ENCODE measurements around the gene LRP8.

DNA sequence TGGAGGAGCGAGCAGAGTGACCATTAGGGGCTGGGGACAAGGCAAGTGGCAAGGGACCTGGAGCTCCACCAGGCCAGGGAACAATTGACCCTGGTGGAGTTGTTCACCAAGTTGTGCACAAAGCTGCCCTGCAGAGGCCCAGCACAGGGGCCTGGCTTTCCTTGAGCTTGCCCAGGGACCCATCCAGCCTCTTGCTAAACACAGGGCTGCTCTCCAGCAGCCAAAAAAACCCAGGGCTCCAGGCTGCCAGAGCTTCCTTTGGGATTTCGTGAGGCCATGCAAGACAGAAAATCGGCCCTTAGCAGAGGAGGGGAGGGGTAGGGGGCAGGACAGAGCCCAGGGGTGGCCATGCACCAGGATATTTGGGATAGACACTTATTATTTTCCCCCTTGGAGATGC lies 32.6 kb downstream of the LRP8 start:
- TF ChIP-seq CTCF (IDR thresholded peaks at IDR 0.05; ENCODE audit: low read depth, low read length, missing input control), result no peak
- TF ChIP-seq MAX (IDR thresholded peaks at IDR 0.05), result no peak
- TF ChIP-seq, protein P1, sequence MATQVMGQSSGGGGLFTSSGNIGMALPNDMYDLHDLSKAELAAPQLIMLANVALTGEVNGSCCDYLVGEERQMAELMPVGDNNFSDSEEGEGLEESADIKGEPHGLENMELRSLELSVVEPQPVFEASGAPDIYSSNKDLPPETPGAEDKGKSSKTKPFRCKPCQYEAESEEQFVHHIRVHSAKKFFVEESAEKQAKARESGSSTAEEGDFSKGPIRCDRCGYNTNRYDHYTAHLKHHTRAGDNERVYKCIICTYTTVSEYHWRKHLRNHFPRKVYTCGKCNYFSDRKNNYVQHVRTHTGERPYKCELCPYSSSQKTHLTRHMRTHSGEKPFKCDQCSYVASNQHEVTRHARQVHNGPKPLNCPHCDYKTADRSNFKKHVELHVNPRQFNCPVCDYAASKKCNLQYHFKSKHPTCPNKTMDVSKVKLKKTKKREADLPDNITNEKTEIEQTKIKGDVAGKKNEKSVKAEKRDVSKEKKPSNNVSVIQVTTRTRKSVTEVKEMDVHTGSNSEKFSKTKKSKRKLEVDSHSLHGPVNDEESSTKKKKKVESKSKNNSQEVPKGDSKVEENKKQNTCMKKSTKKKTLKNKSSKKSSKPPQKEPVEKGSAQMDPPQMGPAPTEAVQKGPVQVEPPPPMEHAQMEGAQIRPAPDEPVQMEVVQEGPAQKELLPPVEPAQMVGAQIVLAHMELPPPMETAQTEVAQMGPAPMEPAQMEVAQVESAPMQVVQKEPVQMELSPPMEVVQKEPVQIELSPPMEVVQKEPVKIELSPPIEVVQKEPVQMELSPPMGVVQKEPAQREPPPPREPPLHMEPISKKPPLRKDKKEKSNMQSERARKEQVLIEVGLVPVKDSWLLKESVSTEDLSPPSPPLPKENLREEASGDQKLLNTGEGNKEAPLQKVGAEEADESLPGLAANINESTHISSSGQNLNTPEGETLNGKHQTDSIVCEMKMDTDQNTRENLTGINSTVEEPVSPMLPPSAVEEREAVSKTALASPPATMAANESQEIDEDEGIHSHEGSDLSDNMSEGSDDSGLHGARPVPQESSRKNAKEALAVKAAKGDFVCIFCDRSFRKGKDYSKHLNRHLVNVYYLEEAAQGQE (IDR thresholded peaks at IDR 0.05), result no peak
- TF ChIP-seq, protein P2, sequence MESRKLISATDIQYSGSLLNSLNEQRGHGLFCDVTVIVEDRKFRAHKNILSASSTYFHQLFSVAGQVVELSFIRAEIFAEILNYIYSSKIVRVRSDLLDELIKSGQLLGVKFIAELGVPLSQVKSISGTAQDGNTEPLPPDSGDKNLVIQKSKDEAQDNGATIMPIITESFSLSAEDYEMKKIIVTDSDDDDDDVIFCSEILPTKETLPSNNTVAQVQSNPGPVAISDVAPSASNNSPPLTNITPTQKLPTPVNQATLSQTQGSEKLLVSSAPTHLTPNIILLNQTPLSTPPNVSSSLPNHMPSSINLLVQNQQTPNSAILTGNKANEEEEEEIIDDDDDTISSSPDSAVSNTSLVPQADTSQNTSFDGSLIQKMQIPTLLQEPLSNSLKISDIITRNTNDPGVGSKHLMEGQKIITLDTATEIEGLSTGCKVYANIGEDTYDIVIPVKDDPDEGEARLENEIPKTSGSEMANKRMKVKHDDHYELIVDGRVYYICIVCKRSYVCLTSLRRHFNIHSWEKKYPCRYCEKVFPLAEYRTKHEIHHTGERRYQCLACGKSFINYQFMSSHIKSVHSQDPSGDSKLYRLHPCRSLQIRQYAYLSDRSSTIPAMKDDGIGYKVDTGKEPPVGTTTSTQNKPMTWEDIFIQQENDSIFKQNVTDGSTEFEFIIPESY (IDR thresholded peaks at IDR 0.05), result no peak
- TF ChIP-seq EGR1 (IDR thresholded peaks at IDR 0.05; ENCODE audit: low read depth in 2 of 2), result no peak
- TF ChIP-seq YY1 (IDR thresholded peaks at IDR 0.05), result no peak
- no peak for TF ChIP-seq ATF3 (IDR thresholded peaks at IDR 0.05)
- no peak for TF ChIP-seq TAF1 (conservative IDR thresholded peaks at IDR 0.05)
- no peak for TF ChIP-seq HNF4G (IDR thresholded peaks at IDR 0.05)
- TF ChIP-seq RAD21 (IDR thresholded peaks at IDR 0.05), result no peak
- TF ChIP-seq JUND (IDR thresholded peaks at IDR 0.05), result no peak
